ENCODE data around the gene MBD2.

The MBD2 gene

DNA sequence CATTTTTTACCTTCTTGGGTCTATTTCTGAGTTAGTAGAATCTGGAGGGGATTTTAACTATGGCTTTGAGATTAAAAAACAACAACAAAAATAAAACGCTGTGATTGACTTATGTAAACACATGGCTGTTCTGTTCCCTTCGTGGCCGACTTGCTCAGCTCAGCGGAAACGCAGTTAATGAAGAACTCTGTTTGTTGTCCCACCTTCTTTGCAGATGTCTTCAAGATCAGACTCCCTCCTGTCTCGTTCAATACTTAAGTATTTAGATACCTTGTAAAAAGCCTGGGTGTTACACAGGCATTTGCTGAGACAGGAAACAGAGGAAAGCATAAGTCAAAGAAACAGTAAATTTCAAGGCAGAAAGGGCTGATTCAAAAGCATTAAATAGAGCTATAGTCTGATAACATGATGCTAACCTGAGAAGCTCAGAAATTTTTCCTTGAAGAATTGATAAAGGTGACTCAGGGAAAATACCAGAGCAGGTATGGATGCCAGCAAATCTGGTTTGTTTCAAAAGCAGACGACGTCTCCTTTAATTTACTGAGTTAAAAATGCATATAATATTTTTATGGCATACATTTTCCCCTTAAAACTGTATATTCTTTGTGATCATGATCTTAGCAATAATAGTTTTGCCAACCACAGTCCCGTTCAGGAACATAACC, 23.2 kb upstream of the MBD2 start:
- TF ChIP-seq, protein P1, sequence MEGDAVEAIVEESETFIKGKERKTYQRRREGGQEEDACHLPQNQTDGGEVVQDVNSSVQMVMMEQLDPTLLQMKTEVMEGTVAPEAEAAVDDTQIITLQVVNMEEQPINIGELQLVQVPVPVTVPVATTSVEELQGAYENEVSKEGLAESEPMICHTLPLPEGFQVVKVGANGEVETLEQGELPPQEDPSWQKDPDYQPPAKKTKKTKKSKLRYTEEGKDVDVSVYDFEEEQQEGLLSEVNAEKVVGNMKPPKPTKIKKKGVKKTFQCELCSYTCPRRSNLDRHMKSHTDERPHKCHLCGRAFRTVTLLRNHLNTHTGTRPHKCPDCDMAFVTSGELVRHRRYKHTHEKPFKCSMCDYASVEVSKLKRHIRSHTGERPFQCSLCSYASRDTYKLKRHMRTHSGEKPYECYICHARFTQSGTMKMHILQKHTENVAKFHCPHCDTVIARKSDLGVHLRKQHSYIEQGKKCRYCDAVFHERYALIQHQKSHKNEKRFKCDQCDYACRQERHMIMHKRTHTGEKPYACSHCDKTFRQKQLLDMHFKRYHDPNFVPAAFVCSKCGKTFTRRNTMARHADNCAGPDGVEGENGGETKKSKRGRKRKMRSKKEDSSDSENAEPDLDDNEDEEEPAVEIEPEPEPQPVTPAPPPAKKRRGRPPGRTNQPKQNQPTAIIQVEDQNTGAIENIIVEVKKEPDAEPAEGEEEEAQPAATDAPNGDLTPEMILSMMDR (IDR thresholded peaks at IDR 0.05; ENCODE audit: low read depth, low read length) = no peak
- DNase-seq (ENCODE audit: extremely low read depth, low read depth) = no peak

DNA sequence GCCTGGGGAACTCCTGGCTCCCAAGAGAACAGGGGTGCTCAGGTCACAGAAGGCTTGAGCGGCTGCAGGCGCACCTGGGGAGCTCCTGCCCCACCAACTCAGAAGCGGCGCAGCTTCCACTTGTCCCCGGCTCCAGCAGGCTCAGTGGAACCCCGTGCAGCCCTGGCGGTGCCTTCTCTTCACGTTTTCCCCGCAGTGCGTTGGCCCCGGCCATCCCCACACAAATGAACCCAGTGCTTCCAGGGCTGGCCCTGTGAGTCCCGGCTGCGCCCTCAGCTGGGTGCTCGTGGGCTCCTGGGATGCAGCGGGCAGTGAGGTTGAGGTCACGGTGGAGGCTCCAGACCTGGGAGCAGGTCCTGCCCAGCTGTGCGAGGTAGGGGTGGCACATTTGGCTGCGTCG, 17.9 kb upstream of the MBD2 start:
- TF ChIP-seq, protein P1 (IDR thresholded peaks at IDR 0.05; ENCODE audit: low read depth, low read length) = no peak
- no peak for DNase-seq (ENCODE audit: extremely low read depth, low read depth)

DNA sequence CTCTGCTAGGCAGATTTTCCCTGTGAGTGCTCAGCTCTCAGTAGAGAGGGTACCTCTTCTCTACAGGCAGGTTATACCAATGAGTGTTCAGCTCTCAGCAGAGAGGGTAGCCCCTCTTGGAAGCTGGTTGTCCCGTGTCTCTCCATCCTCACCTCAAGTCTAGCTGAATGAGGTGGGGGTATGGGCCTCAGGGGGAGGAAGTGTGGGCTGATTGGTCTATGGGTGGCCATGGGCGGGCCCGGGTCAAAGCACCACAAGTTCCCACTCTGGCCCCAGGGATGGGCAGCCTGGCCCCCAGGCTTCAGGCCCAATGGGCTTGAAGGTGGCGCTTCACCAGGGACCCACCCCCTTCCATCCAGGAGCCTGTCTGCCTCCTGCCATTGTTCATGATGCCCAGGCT, 17.0 kb upstream of the MBD2 start:
- DNase-seq (ENCODE audit: extremely low read depth, low read depth) = no peak
- TF ChIP-seq, protein P1 (IDR thresholded peaks at IDR 0.05; ENCODE audit: low read depth, low read length) = no peak

DNA sequence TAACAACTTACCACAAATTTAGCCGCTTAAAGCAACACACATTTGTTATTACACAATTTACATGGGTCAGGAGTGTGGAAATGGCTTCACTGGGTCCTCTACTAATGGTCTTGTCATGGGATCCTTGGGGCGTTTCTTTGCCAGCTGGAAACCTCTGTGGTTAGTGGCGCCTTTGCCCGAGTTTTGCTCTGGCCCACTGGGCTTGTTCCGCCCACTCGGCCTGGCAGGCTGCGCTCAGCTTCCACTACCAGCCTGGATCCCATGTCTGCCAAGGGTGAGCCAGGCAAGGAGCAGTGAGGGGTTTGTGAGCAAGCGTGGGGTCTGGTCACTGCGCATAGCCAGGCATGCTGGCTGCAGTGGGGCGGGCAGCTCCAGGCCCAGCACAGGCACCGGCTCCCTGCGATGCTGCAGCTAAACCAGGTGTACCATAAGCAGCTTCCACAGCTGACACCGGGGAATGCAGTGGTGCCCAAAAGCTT, 16.2 kb upstream of the MBD2 start:
- no peak for DNase-seq (ENCODE audit: extremely low read depth, low read depth)
- TF ChIP-seq, protein P1 (IDR thresholded peaks at IDR 0.05; ENCODE audit: low read depth, low read length) = no peak

DNA sequence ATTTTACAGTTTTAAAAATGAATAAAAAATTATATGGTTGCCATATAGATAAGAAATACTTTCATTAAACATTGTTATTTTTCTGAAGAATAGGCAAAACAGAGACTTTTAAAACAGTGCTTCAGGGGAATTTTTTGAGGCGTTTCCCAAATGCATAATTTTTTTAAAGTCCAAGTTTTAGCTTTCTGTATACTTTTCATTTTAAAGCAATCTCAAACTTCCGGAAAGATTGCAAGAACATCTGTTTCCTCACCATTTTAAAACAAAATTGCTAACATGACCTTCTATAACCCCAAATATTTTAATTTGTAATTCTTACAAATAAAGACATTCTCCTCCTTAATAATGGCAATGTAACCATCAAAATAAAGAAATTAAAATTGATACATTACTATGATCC, 15.1 kb upstream of the MBD2 start:
- TF ChIP-seq, protein P1 (IDR thresholded peaks at IDR 0.05; ENCODE audit: low read depth, low read length) = no peak
- DNase-seq (ENCODE audit: extremely low read depth, low read depth) = no peak

DNA sequence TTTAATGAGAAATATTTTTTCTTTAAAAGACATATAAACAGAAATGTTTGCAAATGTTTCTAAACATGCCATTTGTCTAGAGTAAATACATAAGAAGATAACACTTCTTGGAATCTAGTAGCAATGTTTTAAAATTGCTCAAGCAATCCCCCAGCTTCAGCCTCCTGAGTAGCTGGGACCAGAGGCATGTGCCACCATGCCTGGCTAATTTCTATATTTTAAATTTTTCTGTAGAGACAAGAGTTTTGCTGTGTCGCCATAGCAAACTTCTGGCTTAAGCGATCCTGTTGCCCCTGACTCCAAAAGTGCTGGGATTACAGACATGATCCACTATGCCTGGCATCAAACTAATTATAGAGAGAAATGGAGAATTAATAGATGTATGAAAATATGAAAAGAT, 14.6 kb upstream of the MBD2 start:
- no peak for DNase-seq (ENCODE audit: extremely low read depth, low read depth)
- TF ChIP-seq, protein P1 (IDR thresholded peaks at IDR 0.05; ENCODE audit: low read depth, low read length) = no peak

DNA sequence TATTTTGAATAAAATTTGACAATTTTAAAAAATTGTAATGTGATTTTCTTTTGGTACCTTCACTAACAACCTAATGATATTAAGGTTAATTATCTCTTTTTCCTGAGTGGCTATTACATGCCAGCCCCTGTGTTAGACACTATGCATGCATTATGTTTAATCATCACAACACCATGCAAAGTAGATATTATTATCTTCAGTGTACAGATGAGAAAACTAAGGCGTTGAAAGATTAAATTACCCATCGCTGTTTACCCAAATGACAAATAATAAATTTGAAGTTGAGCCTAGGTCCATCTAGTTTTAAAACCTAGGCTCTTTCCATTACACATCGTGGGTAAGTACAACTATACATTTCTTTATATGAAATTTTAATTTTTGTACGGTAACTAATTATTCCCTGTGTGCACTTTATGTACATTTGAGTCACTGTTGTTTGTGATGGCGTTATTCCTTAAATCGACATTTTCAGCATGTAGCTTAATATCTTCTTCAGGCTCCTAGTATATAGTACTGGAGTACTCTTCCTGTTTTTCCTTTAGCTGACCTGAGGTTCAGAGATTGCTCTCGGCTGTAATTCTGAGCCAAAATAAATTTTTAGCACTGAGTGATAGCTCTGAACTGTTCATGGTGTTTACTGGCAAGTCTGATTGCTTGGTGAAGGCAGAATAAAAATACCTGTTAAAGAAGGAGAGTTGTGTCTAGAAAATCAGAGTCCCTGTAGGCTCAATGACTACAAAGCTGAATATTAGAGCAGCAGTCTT, 13.9 kb upstream of the MBD2 start:
- DNase-seq (ENCODE audit: extremely low read depth, low read depth) = no peak
- TF ChIP-seq, protein P1 (IDR thresholded peaks at IDR 0.05; ENCODE audit: low read depth, low read length) = no peak
